Naive thymus-derived CD4-positive, alpha-beta T cell (primary cell): Measurements from ENCODE around the gene STIM1. TPM values are rescaled to one million over a fixed set of nuclear protein-coding genes. Genes with fewer than 3 reads are reported as not detected.

Experiments
- ATAC-seq: fragments of 150-1000 bp; cut with Tn5 transposase; 2 replicates; pipeline ENCODE4 v1.10.0; 2021; ENCODE audit warnings: mild to moderate bottlenecking, moderate library complexity
- CTCF ChIA-PET: fragments of 350-600 bp; sonication (Branson Sonifier 250); formaldehyde crosslinking; loops from one replicate; lab custom pipeline; 2021; ENCODE audit warnings: antibody characterized with exemption; lab: Charles Lee
- POLR2A ChIA-PET: fragments of 350-600 bp; sonication (Branson Sonifier 250); formaldehyde crosslinking; loops from one replicate; lab custom pipeline; 2021; ENCODE audit warnings: antibody characterized with exemption, inconsistent platforms; lab: Charles Lee
- DNase-seq, 9 donors: peaks; one replicate each; pipeline versions ENCODE4 v3.0.0 to v3.0.0-alpha.2; 2020 to 2022; ENCODE audit warnings: mixed read lengths in 1 of 9
- H3K27ac ChIP-seq: one replicate; pipeline ENCODE4 v1.7.0; 2013; ENCODE audit warnings: mild to moderate bottlenecking, low read depth, low read length, moderate library complexity
- H3K27me3 ChIP-seq, 2 donors: one replicate each; pipeline ENCODE4 v1.7.0; 2013; ENCODE audit warnings: low read length in 2 of 2, mild to moderate bottlenecking in 2 of 2, moderate library complexity in 2 of 2; ENCODE audit not compliant: control insufficient read depth in 2 of 2, insufficient read depth in 2 of 2
- H3K36me3 ChIP-seq, 3 experiments: 1 replicate in 2 of 3; 2 replicates in 1 of 3; pipeline ENCODE4 v1.7.0; 2013; ENCODE audit warnings: low read length in 3 of 3, mild to moderate bottlenecking in 3 of 3, moderate library complexity in 1 of 3; ENCODE audit not compliant: insufficient read depth in 3 of 3, control insufficient read depth in 2 of 3
- H3K4me1 ChIP-seq, 2 donors: one replicate each; pipeline ENCODE4 v1.7.0; 2013; ENCODE audit warnings: low read length in 2 of 2, mild to moderate bottlenecking in 2 of 2, moderate library complexity in 1 of 2; ENCODE audit not compliant: control insufficient read depth in 2 of 2, insufficient read depth in 2 of 2
- H3K4me3 ChIP-seq: 2 replicates; pipeline ENCODE4 v1.7.0; 2013; ENCODE audit warnings: mild to moderate bottlenecking, low read length
- H3K9me3 ChIP-seq, 3 experiments: 1 replicate in 2 of 3; 2 replicates in 1 of 3; pipeline ENCODE4 v1.7.0; 2013; ENCODE audit warnings: low read length in 3 of 3; ENCODE audit not compliant: control insufficient read depth in 2 of 3
- H3K27ac Mint-ChIP-seq, 9 donors: one replicate each; pipeline ENCODE4 v1.8.0; 2020 to 2022; ENCODE audit warnings: mixed read lengths in 9 of 9, mild to moderate bottlenecking in 8 of 9, moderate library complexity in 5 of 9, inconsistent platforms in 2 of 9
- H3K27me3 Mint-ChIP-seq, 5 donors: one replicate each; pipeline ENCODE4 v1.8.0; 2021 to 2022; ENCODE audit warnings: mixed read lengths in 5 of 5, mild to moderate bottlenecking in 1 of 5
- H3K36me3 Mint-ChIP-seq, 5 donors: one replicate each; pipeline ENCODE4 v1.8.0; 2020 to 2022; ENCODE audit warnings: mixed read lengths in 5 of 5, mild to moderate bottlenecking in 3 of 5, inconsistent platforms in 1 of 5
- H3K4me1 Mint-ChIP-seq, 7 donors: one replicate each; pipeline ENCODE4 v1.8.0; 2020 to 2022; ENCODE audit warnings: mixed read lengths in 7 of 7, mild to moderate bottlenecking in 3 of 7, inconsistent platforms in 1 of 7
- H3K4me3 Mint-ChIP-seq, 10 donors: one replicate each; pipeline ENCODE4 v1.8.0; 2020 to 2022; ENCODE audit warnings: mild to moderate bottlenecking in 10 of 10, mixed read lengths in 10 of 10, moderate library complexity in 6 of 10, inconsistent platforms in 2 of 10
- H3K9me3 Mint-ChIP-seq, 11 donors: one replicate each; pipeline ENCODE4 v1.8.0; 2020 to 2022; ENCODE audit warnings: mixed read lengths in 11 of 11, mild to moderate bottlenecking in 4 of 11, inconsistent platforms in 1 of 11, moderate library complexity in 1 of 11
- intact Hi-C, 2 donors: fragments of 100-400 bp; cut with micrococcal nuclease; formaldehyde crosslinking; loops; one replicate each; pipeline ENCODE4 v1.15.1; 2023
- polyA plus RNA-seq, 2 donors: library from polyadenylated mRNA; unstranded; fragments of 300-500 nt; fragmentation: Illumina TruSeq; gene quantifications; one replicate each; pipeline ENCODE4 v1.2.3, GENCODE V29; 2021
- total RNA-seq, 6 experiments: library from RNA in 5 of 6; stranded (reverse) in 5 of 6; gene quantifications; 1 replicate in 5 of 6; 2 replicates in 1 of 6; pipeline ENCODE4 v1.2.3 and lab custom pipeline; 2021 to 2026

The STIM1 gene
- total and polyA plus RNA-seq, 7 experiments from 2014 or later = 38.4 to 117 (median 99.0) TPM

DNA sequence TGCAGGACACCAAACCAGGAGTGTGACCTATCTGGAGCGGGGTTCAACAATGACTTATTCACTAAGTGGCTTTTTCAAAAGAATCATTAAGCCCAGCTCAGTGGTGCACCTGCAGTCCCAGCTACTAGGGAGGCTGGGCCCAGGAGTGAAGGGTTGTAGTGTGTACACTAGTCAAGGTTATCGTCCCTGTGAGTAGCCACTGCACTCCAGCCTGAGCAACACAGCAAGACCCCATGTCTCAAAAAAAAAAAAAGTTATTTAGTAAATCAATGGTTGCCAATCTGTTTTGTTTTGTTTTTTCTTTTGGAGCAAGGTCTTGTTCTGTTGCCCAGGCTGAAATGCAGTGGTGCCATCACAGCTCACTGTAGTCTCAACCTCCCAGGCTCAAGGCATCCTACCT, 22.6 kb upstream of the STIM1 start:
- no peaks in the 10 kb centered on the region for H3K9me3 ChIP-seq
- H3K4me3 ChIP-seq = no peak overlapping the region
- Mint-ChIP-seq H3K27ac (peak overlapping the region in 8 of 9 donors; percentile 86 to 99 (median 93)), H3K4me1 (peaks cover 64 to 84% (median 72%) of the 10 kb centered on the region in 7 donors), H3K4me3 (peak overlapping the region; percentile 16 to 99 (median 92)), H3K9me3 (peaks cover 0 to 2% (median 0%) of the 10 kb centered on the region in 11 donors), H3K27me3 (no peaks in the 10 kb centered on the region), H3K36me3 (peaks cover 3 to 33% (median 26%) of the 10 kb centered on the region in 5 donors)
- peaks cover 0 to 42% (median 2%) of the 10 kb centered on the region in 3 experiments for H3K36me3 ChIP-seq
- ChIA-PET CTCF (interaction anchor here (0.5 to 1.8 kb wide), 4 partner anchors 9 to 151 kb away, joined by 3 to 5 read pairs (median 4); no protein-coding TSS in a partner anchor), POLR2A (interaction anchor here (0.6 to 17.9 kb wide), 8 partner anchors 9 to 253 kb away, joined by 3 to 399 read pairs (median 4); partner anchors contain the start of gene STIM1)
- ATAC-seq = no peak
- H3K27ac ChIP-seq = peak overlapping the region; percentile 95
- DNase-seq = no peak
- intact Hi-C loops = no loop called here
- H3K27me3 ChIP-seq = no peaks in the 10 kb centered on the region
- peaks cover 65 to 75% of the 10 kb centered on the region in 2 donors for H3K4me1 ChIP-seq

- Mint-ChIP-seq H3K4me3 (peak overlapping the region; percentile 33 to 99 (median 92)), H3K4me1 (peaks cover 70 to 85% (median 78%) of the 10 kb centered on the region in 7 donors)
- intact Hi-C loops = no loop called here
Measured at GRCh38 chr11:3833449-3833848, 22.0 kb upstream of the STIM1 start.

DNA sequence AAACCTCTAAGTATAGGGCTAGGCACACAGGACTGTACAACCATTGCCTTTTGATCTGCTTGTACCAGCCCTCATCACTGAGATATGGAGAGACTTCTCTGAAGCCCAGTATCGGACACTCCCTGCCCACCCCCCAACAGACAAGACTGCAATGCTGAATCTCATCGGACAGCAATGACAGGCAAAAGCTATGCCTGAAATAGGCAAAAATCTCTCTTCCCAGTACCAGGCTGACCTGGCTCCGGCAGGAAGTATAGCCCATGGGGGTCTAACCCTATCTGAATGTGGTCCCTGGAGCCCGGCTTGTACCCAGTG, 21.2 kb upstream of the STIM1 start:
- H3K36me3 Mint-ChIP-seq = peaks cover 7 to 45% (median 24%) of the 10 kb centered on the region in 5 donors
- no peaks in the 10 kb centered on the region for H3K27me3 Mint-ChIP-seq

More at GRCh38 chr11:3833449-3833848, 22.0 kb upstream of the STIM1 start:
- ChIA-PET CTCF (interaction anchor here (1.0 to 1.8 kb wide), 2 partner anchors 8 to 13 kb away, joined by 3 to 4 read pairs; no protein-coding TSS in a partner anchor), POLR2A (interaction anchor here (0.6 to 17.9 kb wide), 10 partner anchors 8 to 252 kb away, joined by 3 to 399 read pairs (median 4); partner anchors contain the start of gene STIM1)
- Histone ChIP-seq H3K4me1 (peaks cover 71 to 81% of the 10 kb centered on the region in 2 donors), H3K27me3 (no peaks in the 10 kb centered on the region), H3K36me3 (peaks cover 0 to 37% (median 2%) of the 10 kb centered on the region in 3 experiments), H3K9me3 (no peaks in the 10 kb centered on the region), H3K27ac (peak overlapping the region; percentile 95), H3K4me3 (no peak overlapping the region)
- no peak for ATAC-seq
- H3K27me3 Mint-ChIP-seq = no peaks in the 10 kb centered on the region
- peaks cover 0 to 2% (median 0%) of the 10 kb centered on the region in 11 donors for H3K9me3 Mint-ChIP-seq
- peaks cover 7 to 39% (median 21%) of the 10 kb centered on the region in 5 donors for H3K36me3 Mint-ChIP-seq
- DNase-seq = no peak
- peak overlapping the region; percentile 58 to 99 (median 93) for H3K27ac Mint-ChIP-seq

GRCh38 chr11:3834664-3835461, 20.6 kb upstream of the STIM1 start:
- peaks cover 7 to 48% (median 24%) of the 10 kb centered on the region in 5 donors for H3K36me3 Mint-ChIP-seq
- H3K4me3 ChIP-seq = peak overlapping the region; percentile 38
- CTCF ChIA-PET = interaction anchor here (1.0 to 12.5 kb wide), 3 partner anchors 11 to 237 kb away, joined by 3 to 213 read pairs (median 5); partner anchors contain the start of gene STIM1

More for the DNA sequence above, 21.2 kb upstream of the STIM1 start:
- POLR2A ChIA-PET = interaction anchor here (0.7 to 17.9 kb wide), 6 partner anchors 9 to 38 kb away, joined by 3 to 399 read pairs (median 4); partner anchors contain the start of gene STIM1
- Mint-ChIP-seq H3K4me3 (peak overlapping the region; percentile 86 to 99 (median 94)), H3K9me3 (peaks cover 0 to 4% (median 0%) of the 10 kb centered on the region in 11 donors), H3K27ac (peak overlapping the region; percentile 86 to 99 (median 93)), H3K4me1 (peaks cover 73 to 93% (median 83%) of the 10 kb centered on the region in 7 donors)
- Histone ChIP-seq H3K4me1 (peaks cover 78 to 88% of the 10 kb centered on the region in 2 donors), H3K9me3 (no peaks in the 10 kb centered on the region), H3K4me3 (peak overlapping the region; percentile 38), H3K36me3 (peaks cover 0 to 32% (median 2%) of the 10 kb centered on the region in 3 experiments), H3K27me3 (no peaks in the 10 kb centered on the region), H3K27ac (peak overlapping the region; percentile 95)
- DNase-seq (no peak), ATAC-seq (no peak)
- CTCF ChIA-PET = no interaction called here
- intact Hi-C loops = loop anchor here in 1 of 2 donors (1.0 kb wide), 1 partner anchor 10 kb away; no protein-coding TSS in a partner anchor

DNA sequence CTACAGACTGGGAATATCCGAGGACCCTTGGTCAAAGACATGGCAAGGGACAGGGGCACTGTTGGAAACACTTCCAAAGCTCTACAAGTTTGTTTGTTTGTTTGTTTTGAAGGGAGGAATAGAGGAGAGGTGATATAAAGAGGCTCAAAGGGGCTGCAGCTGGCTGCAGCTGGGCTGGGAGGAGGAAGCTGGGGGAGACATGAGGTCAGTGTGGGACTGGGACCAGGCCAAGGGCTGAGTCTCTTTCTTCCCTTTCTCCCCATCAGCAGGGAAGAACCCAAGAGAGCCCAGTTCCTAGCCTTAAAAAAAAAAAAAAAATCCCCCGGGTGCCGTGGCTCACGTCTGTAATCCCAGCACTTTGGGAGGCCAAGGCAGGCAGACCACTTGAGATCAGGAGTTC, 19.7 kb upstream of the STIM1 start:
- Histone ChIP-seq H3K4me1 (peaks cover 78 to 80% of the 10 kb centered on the region in 2 donors), H3K4me3 (peak overlapping the region; percentile 38), H3K36me3 (peaks cover 0 to 23% (median 2%) of the 10 kb centered on the region in 3 experiments), H3K27me3 (no peaks in the 10 kb centered on the region), H3K27ac (peak overlapping the region; percentile 95), H3K9me3 (no peaks in the 10 kb centered on the region)
- ChIA-PET POLR2A (interaction anchor here (0.8 to 17.9 kb wide), 10 partner anchors 8 to 223 kb away, joined by 3 to 399 read pairs (median 4); partner anchors contain the start of gene STIM1), CTCF (interaction anchor here (0.6 to 12.5 kb wide), 5 partner anchors 10 to 457 kb away, joined by 3 to 213 read pairs (median 5); partner anchors contain the start of gene STIM1)
- H3K9me3 Mint-ChIP-seq = peaks cover 0 to 7% (median 0%) of the 10 kb centered on the region in 11 donors
- DNase-seq (no peak), ATAC-seq (no peak)
- peaks cover 7 to 47% (median 22%) of the 10 kb centered on the region in 5 donors for H3K36me3 Mint-ChIP-seq
- H3K4me3 Mint-ChIP-seq = peak overlapping the region; percentile 86 to 99 (median 94)
- peak overlapping the region; percentile 86 to 99 (median 93) for H3K27ac Mint-ChIP-seq
- peaks cover 65 to 91% (median 84%) of the 10 kb centered on the region in 7 donors for H3K4me1 Mint-ChIP-seq
- intact Hi-C loops = no loop called here
- no peaks in the 10 kb centered on the region for H3K27me3 Mint-ChIP-seq

More at GRCh38 chr11:3834664-3835461, 20.6 kb upstream of the STIM1 start:
- Mint-ChIP-seq H3K4me3 (peak overlapping the region; percentile 86 to 99 (median 94)), H3K4me1 (peaks cover 73 to 96% (median 89%) of the 10 kb centered on the region in 7 donors), H3K27me3 (no peaks in the 10 kb centered on the region), H3K27ac (peak overlapping the region; percentile 86 to 99 (median 93)), H3K9me3 (peaks cover 0 to 7% (median 0%) of the 10 kb centered on the region in 11 donors)
- ATAC-seq (peak; percentile 28), DNase-seq (no peak)
- Histone ChIP-seq H3K9me3 (no peaks in the 10 kb centered on the region), H3K27ac (peak overlapping the region; percentile 95), H3K4me1 (peaks cover 78 to 88% of the 10 kb centered on the region in 2 donors), H3K36me3 (peaks cover 0 to 26% (median 2%) of the 10 kb centered on the region in 3 experiments), H3K27me3 (no peaks in the 10 kb centered on the region)
- POLR2A ChIA-PET = interaction anchor here (0.7 to 17.9 kb wide), 9 partner anchors 9 to 149 kb away, joined by 3 to 399 read pairs (median 4); partner anchors contain the start of gene STIM1
- intact Hi-C loops = loop anchor here in 1 of 2 donors (1.0 kb wide), 1 partner anchor 11 kb away; no protein-coding TSS in a partner anchor
